A549 (cell line): ENCODE measurements around the gene GUCA2A. TPM values are rescaled to one million over a fixed set of nuclear protein-coding genes. Genes with fewer than 3 reads are reported as not detected.

ENCODE experiments used
- ATAC-seq, 2 experiments: fragments of 200-7000 bp in 1 of 2; fragments of >200 bp in 1 of 2; cut with Nextera tagmentation in 1 of 2; cut with Tn5 transposase in 1 of 2; 3 replicates each; pipeline versions ENCODE4 v1.8.0 to v1.9.1; 2018 to 2020; ENCODE audit warnings: mild to moderate bottlenecking in 1 of 2, moderate library complexity in 1 of 2
- CTCF ChIA-PET: fragments of 300-600 bp; sonication (Branson Sonifier 250); formaldehyde crosslinking; extraction: SDS; loops from one replicate; lab custom pipeline; 2021; ENCODE audit warnings: antibody characterized with exemption, inconsistent platforms; lab: Yijun Ruan, JAX
- POLR2A ChIA-PET: fragments of 350-600 bp; formaldehyde crosslinking; extraction: SDS; loops from one replicate; lab custom pipeline; 2021; ENCODE audit warnings: antibody characterized with exemption, inconsistent platforms; lab: Yijun Ruan, JAX
- DNase-seq, 2 experiments: peaks; one replicate each; pipeline versions ENCODE4 v3.0.0 to v3.0.0-alpha.2; 2011 to 2016; ENCODE audit warnings: low read depth in 1 of 2, low spot score in 1 of 2
- FAIRE-seq: peaks from 2 replicates; lab custom pipeline; 2011; peaks lifted over from hg19 to GRCh38; lab: Jason Lieb, UNC
- H3K27ac ChIP-seq, 2 experiments: fragments of >200 bp; sonication (Bioruptor Twin); formaldehyde crosslinking; 3 replicates each; pipeline ENCODE4 v1.5.1; 2016 to 2017
- H3K4me1 ChIP-seq: fragments of >200 bp; sonication (Bioruptor Twin); formaldehyde crosslinking; 3 replicates; pipeline ENCODE4 v1.6.1; 2016
- H3K4me2 ChIP-seq: fragments of >200 bp; sonication (Bioruptor Twin); formaldehyde crosslinking; 3 replicates; pipeline ENCODE4 v1.6.1; 2016
- H3K4me3 ChIP-seq: fragments of >200 bp; sonication (Bioruptor Twin); formaldehyde crosslinking; 3 replicates; pipeline ENCODE4 v1.5.1; 2016
- H3K9me3 ChIP-seq: fragments of >200 bp; sonication (Bioruptor Twin); formaldehyde crosslinking; 3 replicates; pipeline ENCODE4 v1.6.1; 2016
- BHLHE40 ChIP-seq: IDR thresholded peaks from 2 replicates; pipeline ENCODE4 v1.6.1; 2012; ENCODE audit warnings: low read depth, low read length, inconsistent platforms
- CBX8 ChIP-seq: fragments of 200-600 bp; sonication (generic); IDR thresholded peaks from 2 replicates; pipeline ENCODE4 v1.6.1; 2016
- CHD2 ChIP-seq: fragments of 150-350 bp; IDR thresholded peaks from 2 replicates; pipeline ENCODE4 v1.6.1; 2014; ENCODE audit warnings: low read length; ENCODE audit not compliant: partially characterized antibody
- EHMT2 ChIP-seq: fragments of 200-600 bp; sonication (generic); IDR thresholded peaks from 2 replicates; pipeline ENCODE4 v1.6.1; 2016; ENCODE audit warnings: antibody characterized with exemption, low read depth, mild to moderate bottlenecking, moderate library complexity
- ESRRA ChIP-seq: fragments of 150-350 bp; IDR thresholded peaks from 2 replicates; pipeline ENCODE4 v1.6.1; 2014; ENCODE audit warnings: mild to moderate bottlenecking, low read length, borderline replicate concordance
- FOXS1 ChIP-seq: fragments of 250-450 bp; sonication (Bioruptor Pico); IDR thresholded peaks from 2 replicates; pipeline ENCODE4 v1.5.0; 2020; ENCODE audit warnings: mild to moderate bottlenecking, moderate library complexity
- KDM5A ChIP-seq: fragments of 200-600 bp; sonication (generic); IDR thresholded peaks from 2 replicates; pipeline ENCODE4 v1.6.1; 2016; ENCODE audit warnings: antibody characterized with exemption, mild to moderate bottlenecking
- MAZ ChIP-seq: fragments of 150-350 bp; IDR thresholded peaks from 2 replicates; pipeline ENCODE4 v1.6.1; 2014; ENCODE audit warnings: antibody characterized with exemption, low read depth, low read length, borderline replicate concordance
- NPAS2 ChIP-seq: fragments of 250-450 bp; sonication (Bioruptor Pico); IDR thresholded peaks from 2 replicates; pipeline ENCODE4 v1.8.0; 2022; ENCODE audit warnings: mild to moderate bottlenecking, moderate library complexity, borderline replicate concordance
- PHF8 ChIP-seq: fragments of 200-600 bp; sonication (generic); IDR thresholded peaks from 2 replicates; pipeline ENCODE4 v1.6.1; 2016; ENCODE audit warnings: low read depth, mild to moderate bottlenecking, antibody characterized with exemption, moderate library complexity, borderline replicate concordance
- RAD21 ChIP-seq, 2 experiments: fragments of >200 bp in 1 of 2; sonication (Bioruptor Twin) in 1 of 2; formaldehyde crosslinking in 1 of 2; IDR thresholded peaks in 1 of 2; conservative IDR thresholded peaks in 1 of 2; 2 replicates in 1 of 2; 3 replicates in 1 of 2; pipeline ENCODE4 v1.6.1; 2012 to 2018; ENCODE audit warnings: inconsistent platforms in 1 of 2
- RFX5 ChIP-seq: fragments of 450-650 bp; IDR thresholded peaks from 2 replicates; pipeline ENCODE4 v1.7.1; 2014; ENCODE audit warnings: antibody characterized with exemption, mild to moderate bottlenecking, moderate library complexity
- TFCP2L1 ChIP-seq: fragments of 250-450 bp; sonication (Bioruptor Pico); IDR thresholded peaks from 2 replicates; pipeline ENCODE4 v1.5.0; 2021; ENCODE audit warnings: mild to moderate bottlenecking
- TP53 ChIP-seq: fragments of 250-450 bp; sonication (Bioruptor Pico); IDR thresholded peaks from 2 replicates; pipeline ENCODE4 v1.5.0; 2021; ENCODE audit warnings: mild to moderate bottlenecking, moderate library complexity
- WGBS: methylation state at CpG from one replicate; pipeline ENCODE4 v1.1.6; 2017; ENCODE audit errors: missing lambda C conversion rate; 5-methylcytosine and 5-hydroxymethylcytosine counted together
- polyA plus RNA-seq, 4 experiments: library from polyadenylated mRNA; depleted of rRNA in 3 of 4; stranded (reverse); fragments of >200 nt; fragmentation: RNase III in 1 of 4; extraction: RNeasy Plus Mini Kit Qiagen cat#74134 plus additional on column Dnase treatment in 1 of 4; gene quantifications; 2 replicates in 3 of 4; 3 replicates in 1 of 4; pipeline ENCODE4 v1.2.3, GENCODE V29; 2011 to 2017
- TF ChIP-seq, protein P1 (sequence below): fragments of 250-450 bp; sonication (Bioruptor Pico); IDR thresholded peaks from 2 replicates; pipeline ENCODE4 v1.5.0; 2021; ENCODE audit warnings: mild to moderate bottlenecking, moderate library complexity, borderline replicate concordance
- TF ChIP-seq, protein P2 (sequence below): fragments of 450-650 bp; IDR thresholded peaks from 2 replicates; pipeline ENCODE4 v1.6.1; 2014; ENCODE audit warnings: antibody characterized with exemption
- TF ChIP-seq, protein P3 (sequence below): fragments of 150-350 bp; IDR thresholded peaks from 2 replicates; pipeline ENCODE4 v1.6.1; 2014; ENCODE audit warnings: low read depth, mild to moderate bottlenecking, low read length
- TF ChIP-seq, protein P4 (sequence below): IDR thresholded peaks from 2 replicates; pipeline ENCODE4 v1.6.1; 2012
- TF ChIP-seq, protein P5 (sequence below): IDR thresholded peaks from 2 replicates; pipeline ENCODE4 v1.6.1; 2012
- TF ChIP-seq, protein P6 (sequence below): fragments of 250-450 bp; sonication (Bioruptor Pico); IDR thresholded peaks from 2 replicates; pipeline ENCODE4 v1.5.0; 2020; ENCODE audit warnings: low read depth, mild to moderate bottlenecking, moderate library complexity

GUCA2A gene
- polyA plus RNA-seq, 2 of the 4 experiments (the other 2 are of a cell fraction) = not detected

DNA sequence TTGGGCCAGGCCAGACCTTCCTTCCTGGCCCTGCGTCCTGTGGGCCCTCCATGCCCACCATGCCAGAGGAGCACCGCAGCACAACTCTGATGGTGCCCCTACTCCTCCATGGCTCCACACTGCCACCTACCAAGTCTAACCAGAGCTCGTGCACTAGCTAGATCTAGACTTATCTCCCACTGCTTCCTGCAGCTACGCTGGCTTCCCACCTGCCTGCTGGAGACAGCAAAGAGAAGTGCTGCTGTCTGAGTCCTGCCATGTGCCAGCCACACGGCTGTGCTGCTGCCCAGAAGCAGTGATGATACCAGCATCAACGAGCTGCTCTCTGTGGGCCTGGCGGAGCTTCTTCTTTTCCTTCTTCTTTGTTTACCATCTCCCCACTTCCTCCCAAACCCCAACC is 6.9 kb downstream of the GUCA2A start:
- H3K4me2 ChIP-seq = no peak overlapping the region
- ATAC-seq = peak; percentile 36 to 63; a peak in 5 of 6 replicates
- ChIA-PET POLR2A (no interaction called here), CTCF (interaction anchor here (0.8 to 7.4 kb wide), 3 partner anchors 11 to 642 kb away, joined by 3 to 46 read pairs (median 8); no protein-coding TSS in a partner anchor)
- WGBS = 58% methylated on average over 7 of the region's 7 CpGs
- H3K27ac ChIP-seq = no peak overlapping the region
- FAIRE-seq = no peak
- TF ChIP-seq, protein P1, sequence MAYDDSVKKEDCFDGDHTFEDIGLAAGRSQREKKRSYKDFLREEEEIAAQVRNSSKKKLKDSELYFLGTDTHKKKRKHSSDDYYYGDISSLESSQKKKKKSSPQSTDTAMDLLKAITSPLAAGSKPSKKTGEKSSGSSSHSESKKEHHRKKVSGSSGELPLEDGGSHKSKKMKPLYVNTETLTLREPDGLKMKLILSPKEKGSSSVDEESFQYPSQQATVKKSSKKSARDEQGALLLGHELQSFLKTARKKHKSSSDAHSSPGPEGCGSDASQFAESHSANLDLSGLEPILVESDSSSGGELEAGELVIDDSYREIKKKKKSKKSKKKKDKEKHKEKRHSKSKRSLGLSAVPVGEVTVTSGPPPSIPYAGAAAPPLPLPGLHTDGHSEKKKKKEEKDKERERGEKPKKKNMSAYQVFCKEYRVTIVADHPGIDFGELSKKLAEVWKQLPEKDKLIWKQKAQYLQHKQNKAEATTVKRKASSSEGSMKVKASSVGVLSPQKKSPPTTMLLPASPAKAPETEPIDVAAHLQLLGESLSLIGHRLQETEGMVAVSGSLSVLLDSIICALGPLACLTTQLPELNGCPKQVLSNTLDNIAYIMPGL (CRISPR knock-in tag) = no peak
- TF ChIP-seq RAD21 (conservative IDR thresholded peaks at IDR 0.05 in 1 of 2, IDR thresholded peaks at IDR 0.05 in 1 of 2) = peak in 1 of 2 experiments; percentile 15; a peak in 1 of 5 replicates
- peak in 1 of 2 experiments; percentile 29 for DNase-seq
- no peaks in the 10 kb centered on the region for H3K4me1 ChIP-seq
- no peak overlapping the region for H3K4me3 ChIP-seq
- peaks cover 8% of the 10 kb centered on the region; the same call in 1 of the 3 replicates for H3K9me3 ChIP-seq

DNA sequence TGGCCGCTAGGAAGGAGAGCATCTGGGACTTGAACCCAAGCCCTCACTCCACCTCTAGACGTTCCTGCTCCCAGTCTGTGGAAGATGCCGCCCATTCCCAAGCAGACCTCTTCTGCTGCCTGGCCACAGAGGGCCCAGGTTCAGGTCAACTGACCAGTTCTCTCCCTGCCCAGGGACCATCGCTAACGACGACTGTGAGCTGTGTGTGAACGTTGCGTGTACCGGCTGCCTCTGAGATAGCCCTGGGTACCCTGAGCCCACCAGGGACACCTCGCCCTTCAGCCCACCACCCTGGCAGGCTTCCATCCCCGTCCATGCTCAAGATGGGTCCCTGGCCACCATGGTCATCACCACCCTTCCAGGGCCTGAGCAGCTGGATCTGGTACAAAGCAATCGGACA is 9.2 kb downstream of the GUCA2A start:
- POLR2A ChIA-PET = no interaction called here
- Histone ChIP-seq H3K4me1 (peaks cover 7% of the 10 kb centered on the region; the same call in 1 of the 3 replicates), H3K27ac (no peak overlapping the region), H3K9me3 (peaks cover 2% of the 10 kb centered on the region; the same call in 1 of the 3 replicates), H3K4me3 (no peak overlapping the region), H3K4me2 (no peak overlapping the region)
- FAIRE-seq (no peak), DNase-seq (no peak), ATAC-seq (no peak)
- WGBS = 75% methylated on average over 10 of the region's 12 CpGs
- CTCF ChIA-PET = interaction anchor here (0.8 to 7.4 kb wide), 3 partner anchors 8 to 18 kb away, joined by 4 to 46 read pairs (median 9); partner anchors contain the start of gene GUCA2A
- TF ChIP-seq, protein P2, sequence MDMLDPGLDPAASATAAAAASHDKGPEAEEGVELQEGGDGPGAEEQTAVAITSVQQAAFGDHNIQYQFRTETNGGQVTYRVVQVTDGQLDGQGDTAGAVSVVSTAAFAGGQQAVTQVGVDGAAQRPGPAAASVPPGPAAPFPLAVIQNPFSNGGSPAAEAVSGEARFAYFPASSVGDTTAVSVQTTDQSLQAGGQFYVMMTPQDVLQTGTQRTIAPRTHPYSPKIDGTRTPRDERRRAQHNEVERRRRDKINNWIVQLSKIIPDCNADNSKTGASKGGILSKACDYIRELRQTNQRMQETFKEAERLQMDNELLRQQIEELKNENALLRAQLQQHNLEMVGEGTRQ = no peak
- TF ChIP-seq CHD2 = no peak
- TF ChIP-seq, protein P3, sequence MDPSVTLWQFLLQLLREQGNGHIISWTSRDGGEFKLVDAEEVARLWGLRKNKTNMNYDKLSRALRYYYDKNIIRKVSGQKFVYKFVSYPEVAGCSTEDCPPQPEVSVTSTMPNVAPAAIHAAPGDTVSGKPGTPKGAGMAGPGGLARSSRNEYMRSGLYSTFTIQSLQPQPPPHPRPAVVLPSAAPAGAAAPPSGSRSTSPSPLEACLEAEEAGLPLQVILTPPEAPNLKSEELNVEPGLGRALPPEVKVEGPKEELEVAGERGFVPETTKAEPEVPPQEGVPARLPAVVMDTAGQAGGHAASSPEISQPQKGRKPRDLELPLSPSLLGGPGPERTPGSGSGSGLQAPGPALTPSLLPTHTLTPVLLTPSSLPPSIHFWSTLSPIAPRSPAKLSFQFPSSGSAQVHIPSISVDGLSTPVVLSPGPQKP = no peak
- TF ChIP-seq RFX5 = no peak

DNA sequence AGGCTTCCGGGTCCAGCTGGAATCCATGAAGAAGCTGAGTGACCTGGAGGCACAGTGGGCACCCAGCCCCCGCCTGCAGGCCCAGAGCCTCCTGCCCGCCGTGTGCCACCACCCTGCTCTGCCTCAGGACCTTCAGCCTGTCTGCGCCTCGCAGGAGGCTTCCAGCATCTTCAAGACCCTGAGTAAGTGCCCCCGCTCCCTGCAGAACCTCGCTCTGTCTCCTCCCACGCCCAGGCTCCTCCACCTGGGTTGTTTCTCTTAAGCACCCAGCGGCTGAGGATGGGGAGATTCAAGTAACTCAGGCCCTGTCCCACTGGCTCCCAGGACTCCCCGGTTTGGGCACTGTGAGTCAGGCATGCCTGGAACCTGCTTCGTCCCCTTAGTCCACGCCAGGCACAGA is 9.9 kb downstream of the GUCA2A start:
- DNase-seq (no peak), ATAC-seq (no peak), FAIRE-seq (no peak)
- H3K4me1 ChIP-seq = peaks cover 7% of the 10 kb centered on the region; the same call in 1 of the 3 replicates
- H3K4me3 ChIP-seq = no peak overlapping the region
- no peak overlapping the region for H3K4me2 ChIP-seq
- ChIA-PET CTCF (interaction anchor here (7.4 kb wide), 1 partner anchor 19 kb away, joined by 46 read pairs; no protein-coding TSS in a partner anchor), POLR2A (no interaction called here)
- H3K9me3 ChIP-seq = no peaks in the 10 kb centered on the region
- WGBS = 45% methylated on average over 7 of the region's 13 CpGs
- H3K27ac ChIP-seq = no peak overlapping the region
- TF ChIP-seq MAZ (no peak), KDM5A (no peak), FOXS1 (CRISPR knock-in tag) (no peak), NPAS2 (CRISPR knock-in tag) (no peak), TFCP2L1 (no peak), RFX5 (no peak), BHLHE40 (no peak), ESRRA (no peak), EHMT2 (no peak), PHF8 (no peak), TP53 (CRISPR knock-in tag) (no peak), CBX8 (no peak)
- TF ChIP-seq, protein P4, sequence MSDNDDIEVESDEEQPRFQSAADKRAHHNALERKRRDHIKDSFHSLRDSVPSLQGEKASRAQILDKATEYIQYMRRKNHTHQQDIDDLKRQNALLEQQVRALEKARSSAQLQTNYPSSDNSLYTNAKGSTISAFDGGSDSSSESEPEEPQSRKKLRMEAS = no peak
- TF ChIP-seq, protein P2 = no peak
- TF ChIP-seq, protein P3 = no peak
- TF ChIP-seq, protein P5, sequence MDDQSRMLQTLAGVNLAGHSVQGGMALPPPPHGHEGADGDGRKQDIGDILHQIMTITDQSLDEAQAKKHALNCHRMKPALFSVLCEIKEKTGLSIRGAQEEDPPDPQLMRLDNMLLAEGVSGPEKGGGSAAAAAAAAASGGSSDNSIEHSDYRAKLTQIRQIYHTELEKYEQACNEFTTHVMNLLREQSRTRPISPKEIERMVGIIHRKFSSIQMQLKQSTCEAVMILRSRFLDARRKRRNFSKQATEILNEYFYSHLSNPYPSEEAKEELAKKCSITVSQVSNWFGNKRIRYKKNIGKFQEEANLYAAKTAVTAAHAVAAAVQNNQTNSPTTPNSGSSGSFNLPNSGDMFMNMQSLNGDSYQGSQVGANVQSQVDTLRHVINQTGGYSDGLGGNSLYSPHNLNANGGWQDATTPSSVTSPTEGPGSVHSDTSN = no peak
- TF ChIP-seq, protein P1 (CRISPR knock-in tag) = no peak
- TF ChIP-seq, protein P6, sequence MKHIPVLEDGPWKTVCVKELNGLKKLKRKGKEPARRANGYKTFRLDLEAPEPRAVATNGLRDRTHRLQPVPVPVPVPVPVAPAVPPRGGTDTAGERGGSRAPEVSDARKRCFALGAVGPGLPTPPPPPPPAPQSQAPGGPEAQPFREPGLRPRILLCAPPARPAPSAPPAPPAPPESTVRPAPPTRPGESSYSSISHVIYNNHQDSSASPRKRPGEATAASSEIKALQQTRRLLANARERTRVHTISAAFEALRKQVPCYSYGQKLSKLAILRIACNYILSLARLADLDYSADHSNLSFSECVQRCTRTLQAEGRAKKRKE (CRISPR knock-in tag) = no peak
